ENCODE results near the gene NFATC2IP. TPM values are rescaled to one million over a fixed set of nuclear protein-coding genes. Genes with fewer than 3 reads are reported as not detected.
A peak's percentile ranks its signal among the peaks of the same experiment; 100 is the strongest.

NFATC2IP gene
- total and polyA plus RNA-seq, 2 of the 13 experiments (the other 11 are each of a cell fraction or from before 2014, with no cell fraction given): 32.1 to 48.5 TPM

GRCh38 chr16:28974437-28975157, 23.9 kb downstream of the NFATC2IP start, which contains the start of gene SPNS1 (continued):
- TF ChIP-seq ZNF407 (CRISPR knock-in tag; IDR thresholded peaks at IDR 0.05; ENCODE audit: not compliant biosample characterization) (no peak), FLYWCH1 (CRISPR knock-in tag; IDR thresholded peaks at IDR 0.05) (peak; percentile 22; the same call in 1 of the 2 replicates), ZNF772 (CRISPR knock-in tag; IDR thresholded peaks at IDR 0.05) (peak; percentile 93; the same call in 1 of the 2 replicates), HNRNPK (IDR thresholded peaks at IDR 0.05; ENCODE audit: low read depth, low read length, poor library complexity, severe bottlenecking) (no peak), RARA (CRISPR knock-in tag; IDR thresholded peaks at IDR 0.05) (peak; percentile 54; the same call in 1 of the 2 replicates), ZNF256 (CRISPR knock-in tag; conservative IDR thresholded peaks at IDR 0.05) (peak; percentile 94), HOXA5 (CRISPR knock-in tag; IDR thresholded peaks at IDR 0.05) (peak; percentile 97), ZNF18 (CRISPR knock-in tag; IDR thresholded peaks at IDR 0.05; ENCODE audit: insufficient replicate concordance) (peak; percentile 86), REST (IDR thresholded peaks at IDR 0.05; ENCODE audit: borderline replicate concordance in 1 of 2, low read depth in 1 of 2, low read length in 2 of 2) (peak in 1 of 2 experiments; percentile 81; a peak in 3 of 4 replicates), ZNF746 (CRISPR knock-in tag; IDR thresholded peaks at IDR 0.05) (peak; percentile 55; the same call in 1 of the 2 replicates), SUZ12 (IDR thresholded peaks at IDR 0.05; ENCODE audit: low read depth, low read length) (no peak), HDAC2 (CRISPR knock-in tag; IDR thresholded peaks at IDR 0.05) (peak; percentile 99), HBP1 (CRISPR knock-in tag; IDR thresholded peaks at IDR 0.05; ENCODE audit: low read depth) (peak; percentile 97)

Data from HepG2 (cell line).